MG63 (cell line): ENCODE results near the gene CACNA1I. TPM values are rescaled to one million over a fixed set of nuclear protein-coding genes. Genes with fewer than 3 reads are reported as not detected.
A peak's percentile ranks its signal among the peaks of the same experiment; 100 is the strongest.

Source experiments
- DNase-seq: peaks from one replicate; pipeline ENCODE4 v3.0.0-alpha.2; 2020
- H3K27me3 ChIP-seq: fragments of 250-450 bp; sonication (Bioruptor Pico); 2 replicates; pipeline ENCODE4 v1.5.1; 2020; ENCODE audit warnings: mild to moderate bottlenecking, moderate library complexity
- H3K36me3 ChIP-seq: fragments of 250-450 bp; sonication (Bioruptor Pico); 2 replicates; pipeline ENCODE4 v1.5.1; 2020; ENCODE audit warnings: mild to moderate bottlenecking, moderate library complexity
- H3K4me3 ChIP-seq: fragments of 250-450 bp; sonication (Bioruptor Pico); 2 replicates; pipeline ENCODE4 v1.5.1; 2020; ENCODE audit warnings: mild to moderate bottlenecking, moderate library complexity
- H3K9me3 ChIP-seq: fragments of 250-450 bp; sonication (Bioruptor Pico); 2 replicates; pipeline ENCODE4 v1.5.1; 2020; ENCODE audit warnings: mild to moderate bottlenecking, moderate library complexity
- total RNA-seq: library from RNA; depleted of rRNA; stranded (reverse); fragments of >200 nt; shearing (Covaris generic); gene quantifications from 2 replicates; pipeline ENCODE4 v1.2.3, GENCODE V29; 2014; ENCODE audit warnings: low replicate concordance

Gene CACNA1I
- total RNA-seq, 1 experiment from 2014 or later: not detected

DNA sequence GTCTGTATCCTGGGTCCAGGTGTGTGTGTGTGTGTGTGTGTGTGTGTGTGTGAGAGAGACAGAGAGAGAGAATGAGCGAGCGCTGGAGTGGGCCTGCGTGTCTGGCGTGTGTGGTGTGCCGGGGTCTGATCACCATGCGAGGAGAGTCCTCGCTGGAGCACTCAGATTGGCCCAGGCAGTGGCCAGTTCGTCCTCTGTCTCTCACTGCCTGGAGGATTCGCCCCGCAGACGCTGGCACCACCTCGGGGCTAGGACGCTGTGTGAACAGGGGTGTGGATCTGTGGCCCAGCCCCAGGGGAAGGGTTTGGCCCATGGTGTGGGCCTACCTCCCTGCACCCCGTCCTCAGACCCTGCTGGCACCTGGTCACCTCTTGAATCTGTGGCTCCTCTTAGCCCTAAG is 11.6 kb upstream of the CACNA1I start:
- H3K36me3 ChIP-seq: no peaks in the 10 kb centered on the region
- H3K9me3 ChIP-seq: no peaks in the 10 kb centered on the region
- H3K4me3 ChIP-seq: no peak overlapping the region
- H3K27me3 ChIP-seq: peaks cover 12% of the 10 kb centered on the region
- DNase-seq: no peak

DNA sequence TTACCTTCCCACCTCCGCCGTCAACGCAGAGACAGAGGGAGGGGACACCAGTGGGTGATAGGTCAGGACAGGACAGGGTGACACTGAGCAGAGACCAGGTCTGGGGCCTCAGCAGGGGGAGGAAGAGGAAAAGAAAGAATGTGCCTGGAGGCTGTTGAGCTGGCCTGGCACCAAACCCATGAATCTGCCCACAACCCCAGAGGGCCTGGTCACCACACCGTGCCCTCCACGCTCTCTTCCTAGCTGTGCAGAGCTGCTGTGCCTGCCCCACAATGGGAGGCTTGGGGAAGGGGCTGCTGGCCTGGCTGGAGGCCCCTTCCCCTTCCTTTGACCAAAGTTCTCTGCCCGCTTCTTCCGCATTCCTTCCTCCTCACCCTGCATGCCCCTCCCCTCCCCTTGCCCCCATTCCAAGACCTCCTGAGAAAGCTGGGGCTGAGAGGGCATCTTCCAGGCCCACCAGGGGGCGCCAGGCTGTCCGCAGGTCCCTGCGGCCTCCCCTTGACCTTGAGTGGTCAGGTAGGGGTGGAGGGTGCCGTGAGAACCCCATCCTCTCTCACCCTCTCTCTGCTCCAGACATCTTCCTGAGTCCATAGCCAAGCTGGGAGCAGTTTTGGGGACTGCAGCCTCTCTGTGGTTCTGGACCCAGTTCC is 11.0 kb upstream of the CACNA1I start:
- H3K9me3 ChIP-seq: no peaks in the 10 kb centered on the region
- H3K4me3 ChIP-seq: no peak overlapping the region
- H3K27me3 ChIP-seq: peaks cover 12% of the 10 kb centered on the region
- no peaks in the 10 kb centered on the region for H3K36me3 ChIP-seq
- DNase-seq: peak; percentile 21

DNA sequence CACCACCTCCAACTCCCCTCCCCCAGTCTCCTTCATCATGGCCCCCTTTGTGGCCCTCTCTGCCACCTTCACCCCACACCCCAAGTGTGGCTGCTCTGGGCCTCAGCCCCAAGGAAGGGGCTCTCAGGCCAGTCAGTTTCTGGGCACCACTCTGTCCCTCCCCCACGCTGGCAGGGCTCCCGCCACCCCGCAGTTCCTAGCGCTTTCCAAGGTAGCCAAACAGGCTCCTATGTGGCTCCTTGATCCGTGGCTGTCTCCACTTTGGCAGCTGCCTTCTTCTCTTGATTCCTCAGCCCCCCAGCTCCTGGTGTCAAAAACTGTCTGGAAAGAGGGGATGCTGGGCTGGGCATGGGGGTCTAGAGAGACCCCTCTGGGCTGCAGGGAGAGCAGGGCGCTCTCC is 10.4 kb upstream of the CACNA1I start:
- Histone ChIP-seq H3K36me3 (no peaks in the 10 kb centered on the region), H3K27me3 (peaks cover 12% of the 10 kb centered on the region), H3K9me3 (no peaks in the 10 kb centered on the region), H3K4me3 (no peak overlapping the region)
- DNase-seq: no peak

DNA sequence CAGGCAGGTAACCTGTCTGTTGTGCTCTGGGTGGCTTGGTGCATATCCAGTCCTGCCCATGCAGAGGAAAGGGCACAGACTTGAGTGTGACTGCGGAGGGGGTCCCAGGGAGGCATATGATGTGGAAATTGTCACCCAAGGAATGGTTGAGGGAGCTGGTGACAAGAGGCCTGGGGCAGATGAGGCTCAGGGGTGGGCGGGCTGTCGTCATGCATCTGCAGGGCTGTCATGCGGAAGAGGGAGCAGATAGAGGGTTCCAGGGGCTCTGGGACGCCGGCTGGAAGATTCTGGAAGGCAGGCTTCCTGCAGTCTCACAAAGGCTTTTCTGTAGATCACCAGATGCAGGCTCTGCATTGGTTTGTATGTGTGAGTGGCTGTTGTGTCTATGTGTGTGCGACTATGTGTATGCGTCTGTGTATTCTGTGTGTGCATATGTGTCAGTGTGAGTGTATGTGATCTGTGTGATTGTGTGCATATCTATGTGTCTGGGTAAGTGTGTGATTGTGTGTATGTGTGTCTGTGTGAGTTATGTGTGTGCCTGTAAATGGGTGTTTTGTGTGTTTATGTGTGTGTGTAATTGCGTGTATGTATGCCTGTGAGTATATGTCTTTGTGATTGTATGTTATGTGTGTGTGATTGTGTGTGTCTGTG is 7.6 kb upstream of the CACNA1I start:
- no peak overlapping the region for H3K4me3 ChIP-seq
- H3K27me3 ChIP-seq: no peaks in the 10 kb centered on the region; the same call in 1 of the 2 replicates
- no peaks in the 10 kb centered on the region for H3K36me3 ChIP-seq
- no peaks in the 10 kb centered on the region for H3K9me3 ChIP-seq
- no peak for DNase-seq

DNA sequence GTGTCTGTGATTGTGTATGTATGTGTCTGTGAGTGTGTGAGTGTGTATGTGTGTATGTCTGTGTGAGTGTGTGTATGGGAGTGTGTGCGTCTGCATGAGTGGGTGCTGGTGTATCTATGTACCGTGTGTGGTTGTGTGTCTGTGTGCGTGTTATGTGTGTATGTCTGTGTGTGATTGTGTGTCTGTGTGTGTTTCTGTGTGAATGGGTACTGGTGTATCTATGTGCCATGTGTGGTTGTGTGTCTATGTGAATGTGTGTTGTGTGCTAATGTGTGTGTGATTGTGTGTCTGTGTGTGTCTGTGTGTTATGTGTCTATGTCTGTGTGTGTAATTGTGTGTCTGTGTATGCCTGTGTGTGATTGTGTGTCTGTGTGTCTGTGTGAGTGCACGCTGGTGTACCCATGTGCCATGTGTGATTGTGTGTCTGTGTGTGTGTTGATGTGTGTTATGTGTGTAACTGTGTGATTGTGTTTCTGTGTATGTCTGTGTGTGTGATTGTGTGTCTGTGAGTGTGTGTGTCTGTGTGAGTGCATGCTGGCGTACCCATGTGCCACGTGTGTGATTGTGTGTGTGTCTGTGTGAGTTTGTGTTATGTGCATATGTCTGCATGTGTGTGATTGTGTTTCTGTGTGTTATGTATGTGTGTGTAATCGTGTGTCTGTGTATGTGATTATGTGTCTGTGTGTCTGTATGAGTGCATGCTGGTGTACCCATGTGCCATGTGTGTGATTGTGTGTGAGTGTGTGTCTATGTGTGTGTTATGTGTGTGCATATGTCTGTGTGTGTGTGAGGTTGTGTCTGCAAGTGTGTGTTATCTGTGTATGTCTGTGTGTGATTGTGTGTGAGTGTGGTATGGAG is 6.8 kb upstream of the CACNA1I start:
- H3K4me3 ChIP-seq: no peak overlapping the region
- H3K27me3 ChIP-seq: no peaks in the 10 kb centered on the region; the same call in 1 of the 2 replicates
- no peaks in the 10 kb centered on the region for H3K36me3 ChIP-seq
- H3K9me3 ChIP-seq: no peaks in the 10 kb centered on the region
- DNase-seq: no peak

DNA sequence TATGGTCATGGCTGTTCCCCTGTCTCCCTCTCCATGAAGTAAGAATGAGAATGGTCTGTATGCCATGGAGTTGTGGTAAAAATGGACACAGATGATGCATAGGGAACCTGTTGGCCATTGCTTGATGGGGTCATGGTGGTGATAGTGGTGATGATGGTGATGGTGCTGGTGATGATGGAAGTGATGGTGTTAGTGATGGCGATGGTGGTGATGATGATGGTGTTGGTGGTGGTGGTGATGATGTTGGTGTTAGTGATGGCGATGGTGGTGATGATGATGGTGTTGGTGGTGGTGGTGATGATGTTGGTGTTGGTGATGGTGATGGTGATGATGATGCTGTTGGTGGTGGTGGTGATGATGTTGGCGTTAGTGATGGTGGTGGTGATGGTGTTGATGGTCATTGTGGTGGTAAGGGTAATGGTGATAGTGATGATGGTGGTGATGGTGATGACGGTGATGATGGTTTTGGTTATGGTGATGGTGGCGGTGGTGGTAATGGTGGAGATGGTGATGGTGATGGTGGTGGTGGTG is 5.1 kb upstream of the CACNA1I start:
- DNase-seq: no peak
- no peaks in the 10 kb centered on the region for H3K9me3 ChIP-seq
- no peak overlapping the region for H3K4me3 ChIP-seq
- H3K36me3 ChIP-seq: no peaks in the 10 kb centered on the region
- H3K27me3 ChIP-seq: no peaks in the 10 kb centered on the region; the same call in 1 of the 2 replicates

DNA sequence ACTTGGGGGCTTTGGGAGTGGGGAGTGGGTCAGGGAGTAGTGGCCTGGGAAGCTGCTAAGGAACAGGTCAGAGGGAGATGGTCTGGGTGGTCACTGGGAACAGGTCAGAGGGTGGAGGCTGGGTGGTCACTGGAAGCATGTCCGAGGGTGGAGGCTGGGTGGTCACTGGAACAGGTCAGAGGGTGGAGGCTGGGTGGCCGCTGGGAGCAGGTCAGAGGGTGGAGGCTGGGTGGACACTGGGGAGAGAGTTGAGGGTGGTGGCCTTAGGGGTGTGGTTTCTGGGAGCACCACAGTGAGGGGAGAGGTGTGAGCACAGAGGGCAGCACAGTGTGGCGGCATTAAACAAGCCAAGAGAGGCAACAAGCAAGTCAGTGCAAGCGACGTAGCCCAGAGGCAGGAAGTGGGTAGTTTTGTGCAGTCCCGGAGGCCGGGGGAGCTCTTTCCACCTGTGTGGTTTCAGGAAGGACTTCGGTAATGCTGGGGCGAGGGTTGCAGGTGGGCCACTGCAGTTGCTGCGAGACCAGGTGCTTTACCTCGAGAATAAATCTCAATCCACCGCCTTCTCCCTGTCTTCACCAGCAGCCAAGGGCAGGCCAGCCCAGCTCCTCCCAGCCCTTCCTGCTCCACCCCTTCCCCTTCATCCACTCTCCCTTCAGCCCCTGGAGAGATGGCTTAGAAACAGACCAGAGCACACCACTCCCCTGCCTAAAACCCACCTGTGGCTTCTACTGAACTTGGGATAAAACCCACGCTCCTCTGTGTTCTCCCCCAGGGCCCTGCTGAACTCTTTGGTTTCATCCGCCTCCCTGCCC is 3.2 kb upstream of the CACNA1I start:
- H3K27me3 ChIP-seq: no peaks in the 10 kb centered on the region; the same call in 1 of the 2 replicates
- DNase-seq: no peak
- H3K9me3 ChIP-seq: no peaks in the 10 kb centered on the region

DNA sequence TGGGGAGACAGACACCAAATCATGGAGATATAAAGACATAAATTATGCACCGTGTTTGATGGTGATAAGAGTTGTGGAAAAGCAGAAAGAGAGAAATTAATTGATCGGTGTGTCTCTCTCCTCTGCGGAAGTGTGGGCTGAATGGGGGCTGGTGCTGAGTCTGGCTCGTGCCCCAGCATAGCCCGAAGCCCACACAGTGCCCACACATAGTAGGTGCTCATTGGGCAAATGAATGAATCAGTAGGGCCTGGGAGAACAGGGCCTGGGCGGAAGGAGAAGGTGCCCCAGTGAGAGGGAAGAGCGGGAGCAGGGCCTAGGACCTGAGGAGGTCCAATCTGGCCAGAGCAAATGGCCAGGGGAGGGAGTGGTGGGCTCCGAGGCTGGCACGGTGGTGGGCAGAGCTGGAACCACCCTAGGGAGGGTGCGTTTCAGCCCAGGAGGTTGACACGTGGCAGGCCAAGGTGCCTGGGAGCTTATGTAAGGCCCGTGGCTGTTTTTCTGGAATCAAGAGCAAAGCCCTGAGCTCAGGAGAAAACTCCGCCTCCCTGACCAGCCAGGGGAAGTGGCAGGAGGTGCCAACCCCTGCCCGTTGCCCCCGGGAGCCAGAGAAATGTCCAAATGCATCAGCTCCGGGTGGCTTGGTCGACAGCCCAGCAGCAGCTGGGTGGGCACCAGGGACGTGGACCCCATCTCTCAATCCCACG is 2.1 kb upstream of the CACNA1I start:
- Histone ChIP-seq H3K27me3 (no peaks in the 10 kb centered on the region; the same call in 1 of the 2 replicates), H3K9me3 (no peaks in the 10 kb centered on the region), H3K36me3 (no peaks in the 10 kb centered on the region), H3K4me3 (no peak overlapping the region)
- no peak for DNase-seq

More for the DNA sequence above, 3.2 kb upstream of the CACNA1I start:
- no peaks in the 10 kb centered on the region for H3K36me3 ChIP-seq
- H3K4me3 ChIP-seq: no peak overlapping the region

DNA sequence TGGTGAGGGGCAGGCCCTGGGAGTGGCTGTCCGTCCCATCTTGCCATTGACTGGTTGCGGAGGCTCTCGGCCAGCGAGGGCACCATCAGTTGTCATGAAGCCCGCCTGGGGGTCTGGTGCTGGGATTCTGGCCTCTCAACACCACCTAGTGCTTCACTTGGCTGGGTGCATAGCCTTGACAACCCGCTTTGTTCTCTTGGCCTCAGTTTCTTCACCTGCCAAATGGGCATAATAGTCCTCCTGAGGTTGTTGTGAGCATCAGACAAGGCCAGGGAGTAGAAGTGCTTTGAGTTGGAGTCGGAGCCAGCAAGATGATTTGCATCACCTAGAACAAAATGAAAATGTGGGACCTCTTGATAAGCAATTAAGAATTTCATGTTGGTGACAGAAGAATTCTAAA is 1.5 kb upstream of the CACNA1I start:
- Histone ChIP-seq H3K9me3 (no peaks in the 10 kb centered on the region), H3K27me3 (no peaks in the 10 kb centered on the region), H3K4me3 (no peak overlapping the region), H3K36me3 (no peaks in the 10 kb centered on the region)
- no peak for DNase-seq

DNA sequence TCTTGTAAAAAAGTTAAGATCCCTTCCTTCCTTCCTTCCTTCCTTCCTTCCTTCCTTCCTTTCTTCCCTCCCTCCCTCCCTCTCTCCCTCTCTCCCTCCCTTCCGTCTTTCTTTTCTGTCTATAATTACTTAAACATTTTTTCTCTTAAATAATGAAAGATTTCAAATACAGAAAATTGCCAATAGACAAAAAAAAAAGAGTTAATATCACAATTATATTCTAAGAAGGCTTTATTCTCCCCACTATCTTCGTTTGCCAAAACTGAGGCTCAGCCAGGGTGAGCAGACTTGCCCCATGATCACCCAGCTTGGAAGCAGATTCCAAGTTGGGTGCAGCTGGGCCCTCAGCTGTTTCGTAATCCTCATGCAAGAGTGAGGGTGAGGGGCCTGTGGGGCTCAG is 327 bp upstream of the CACNA1I start:
- Histone ChIP-seq H3K36me3 (no peaks in the 10 kb centered on the region), H3K4me3 (no peak overlapping the region), H3K9me3 (no peaks in the 10 kb centered on the region), H3K27me3 (no peaks in the 10 kb centered on the region)
- DNase-seq: no peak

DNA sequence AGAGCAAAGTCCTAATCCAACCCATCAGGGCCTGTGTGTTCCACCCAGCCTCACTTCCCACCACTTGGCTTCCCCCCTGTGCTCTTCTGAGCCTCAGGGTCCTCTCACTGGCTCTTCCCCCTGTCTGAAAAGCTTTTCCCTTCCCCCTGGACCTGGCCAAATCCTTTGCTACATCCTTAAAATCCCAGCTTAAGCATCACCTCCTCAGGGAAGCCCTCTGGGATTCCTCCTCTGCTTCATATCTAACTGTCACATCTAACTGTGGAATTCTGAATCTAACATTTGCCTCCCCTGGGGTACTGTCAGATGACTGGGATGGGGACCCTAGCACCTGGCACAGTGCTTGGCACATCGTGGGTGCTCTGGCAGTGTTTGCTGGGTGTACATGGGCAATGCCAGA is 985 bp downstream of the CACNA1I start:
- Histone ChIP-seq H3K36me3 (no peaks in the 10 kb centered on the region), H3K9me3 (no peaks in the 10 kb centered on the region), H3K27me3 (no peaks in the 10 kb centered on the region), H3K4me3 (no peak overlapping the region)
- DNase-seq: no peak

DNA sequence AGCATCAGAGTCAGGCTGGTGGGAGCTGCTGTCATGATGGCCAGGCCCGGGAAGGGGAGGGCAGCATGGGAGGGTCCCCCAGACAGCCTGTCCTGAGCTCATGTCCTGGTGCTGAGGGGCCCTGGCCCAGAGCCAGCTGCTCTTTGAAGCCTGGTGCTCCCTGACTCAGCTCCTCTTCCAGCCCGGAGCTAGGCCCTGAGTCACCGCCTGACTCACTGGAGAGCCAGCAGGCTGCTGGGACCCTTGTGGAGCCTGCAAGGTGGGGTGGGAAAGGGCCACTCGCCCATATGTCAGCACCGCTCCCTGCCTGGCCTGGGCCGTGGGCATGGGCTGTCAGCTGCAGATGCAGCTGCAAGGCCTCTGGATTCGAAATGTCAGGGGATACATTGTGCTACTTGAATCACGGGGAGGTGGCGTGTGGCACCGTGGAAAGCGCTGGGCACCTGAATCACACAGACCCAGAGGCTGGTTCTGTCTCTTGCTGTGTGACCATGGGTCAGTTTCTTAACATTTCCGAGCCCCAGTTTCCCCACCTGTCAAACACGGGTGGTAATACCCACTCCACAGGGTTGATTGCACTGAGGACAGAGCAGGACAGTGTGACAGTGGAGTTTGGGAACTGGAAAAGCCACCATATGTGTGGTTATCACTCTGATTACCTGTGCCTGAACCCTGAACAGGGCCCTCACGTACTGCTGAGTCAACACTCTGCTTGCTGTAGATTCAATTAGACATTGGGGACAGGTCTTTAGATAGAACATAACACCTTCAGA is 4.4 kb downstream of the CACNA1I start:
- no peak overlapping the region for H3K4me3 ChIP-seq
- H3K36me3 ChIP-seq: no peaks in the 10 kb centered on the region
- DNase-seq: peak; percentile 94
- no peaks in the 10 kb centered on the region for H3K27me3 ChIP-seq
- no peaks in the 10 kb centered on the region for H3K9me3 ChIP-seq

DNA sequence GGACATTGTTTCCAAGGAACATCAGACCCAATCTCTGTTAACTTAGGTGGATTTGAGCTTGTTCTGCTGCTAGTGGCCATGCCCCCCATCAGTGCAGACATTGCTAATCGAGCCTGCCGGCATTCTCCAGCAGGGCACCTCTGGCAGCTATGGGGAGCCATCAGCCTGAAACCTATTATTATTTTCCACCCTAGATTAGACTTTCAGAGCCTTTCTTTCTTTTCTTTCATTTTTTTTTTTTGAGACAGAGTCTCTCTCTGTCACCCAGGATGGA is 4.9 kb downstream of the CACNA1I start:
- Histone ChIP-seq H3K36me3 (no peaks in the 10 kb centered on the region), H3K4me3 (no peak overlapping the region), H3K9me3 (no peaks in the 10 kb centered on the region), H3K27me3 (no peaks in the 10 kb centered on the region)
- DNase-seq: no peak

DNA sequence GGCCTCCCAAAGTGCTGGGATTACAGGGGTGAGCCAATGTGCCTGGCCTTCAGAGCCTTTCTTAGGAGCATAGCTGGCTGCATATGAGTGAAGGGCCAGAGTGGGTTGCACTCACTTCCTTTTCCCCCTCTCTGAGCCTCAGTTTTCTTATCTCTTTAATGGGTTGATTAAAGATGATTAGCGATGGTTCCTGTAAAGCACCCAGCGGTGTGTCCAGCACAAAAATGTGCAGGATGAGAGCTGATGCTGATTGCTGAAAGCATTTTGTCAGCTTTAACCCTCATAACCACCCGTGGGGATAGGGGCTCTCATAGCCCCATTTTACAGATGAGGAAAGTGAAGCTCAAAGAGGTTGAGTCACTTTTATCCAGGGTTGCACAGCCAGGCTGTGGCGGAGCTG is 5.5 kb downstream of the CACNA1I start:
- Histone ChIP-seq H3K9me3 (no peaks in the 10 kb centered on the region), H3K36me3 (no peaks in the 10 kb centered on the region), H3K4me3 (no peak overlapping the region), H3K27me3 (no peaks in the 10 kb centered on the region)
- DNase-seq: no peak

DNA sequence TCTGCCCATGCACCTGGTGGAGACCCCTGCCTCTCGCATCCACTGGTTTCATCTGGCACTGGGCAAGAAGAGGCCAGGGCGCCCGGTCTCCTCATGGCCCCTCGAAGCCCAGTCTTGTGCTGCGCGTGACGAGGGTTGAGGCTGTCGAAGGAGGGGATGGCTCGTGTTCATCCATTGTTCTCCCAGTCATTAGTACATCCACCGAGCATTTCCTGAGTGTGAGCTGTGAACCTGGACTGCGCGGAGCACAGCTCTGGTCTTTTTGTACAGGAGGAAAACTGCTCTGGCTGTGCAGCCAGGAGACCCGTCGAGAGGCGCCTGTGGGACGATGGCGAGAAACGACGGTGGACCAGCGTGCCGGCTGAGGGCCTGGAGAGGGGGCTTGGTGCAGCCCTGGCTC is 6.8 kb downstream of the CACNA1I start:
- Histone ChIP-seq H3K4me3 (no peak overlapping the region), H3K9me3 (no peaks in the 10 kb centered on the region), H3K36me3 (no peaks in the 10 kb centered on the region), H3K27me3 (no peaks in the 10 kb centered on the region)
- no peak for DNase-seq

DNA sequence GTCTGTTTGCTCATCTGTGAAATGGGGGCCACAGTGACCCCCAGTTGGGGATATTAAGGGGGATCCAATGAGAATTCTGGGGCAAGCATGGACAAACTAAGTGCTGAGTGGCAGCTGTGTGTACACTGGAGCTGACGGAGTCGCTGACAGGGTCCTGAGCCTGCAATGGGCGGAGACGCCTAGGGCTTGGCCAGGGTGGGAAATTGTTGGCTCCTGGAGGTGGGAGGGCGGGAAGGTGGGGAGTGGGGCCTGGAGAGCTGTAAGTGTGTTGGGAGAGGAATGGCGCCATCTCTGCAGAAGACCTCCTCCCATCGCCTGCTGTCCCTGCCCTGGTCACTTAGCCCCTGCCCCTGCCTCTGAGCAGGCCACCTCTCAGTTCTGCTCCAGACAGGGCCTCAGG is 7.3 kb downstream of the CACNA1I start:
- Histone ChIP-seq H3K36me3 (no peaks in the 10 kb centered on the region), H3K9me3 (no peaks in the 10 kb centered on the region), H3K27me3 (no peaks in the 10 kb centered on the region), H3K4me3 (no peak overlapping the region)
- DNase-seq: no peak
